ENCODE results near the gene DOCK9.

Gene DOCK9

GRCh38 chr13:98886587-98887230 is 91.2 kb downstream of the DOCK9 start:
- no peak for DNase-seq (ENCODE audit: low spot score)

- DNase-seq (ENCODE audit: low spot score) = no peak
Measured at GRCh38 chr13:98885600-98885999, 92.3 kb downstream of the DOCK9 start.

- no peak for DNase-seq (ENCODE audit: low spot score)
Measured at GRCh38 chr13:98883998-98884397, 93.9 kb downstream of the DOCK9 start.

- DNase-seq (ENCODE audit: low spot score) = no peak
Measured at GRCh38 chr13:98881390-98881789, 96.5 kb downstream of the DOCK9 start.

- no peak for DNase-seq (ENCODE audit: low spot score)
Measured at GRCh38 chr13:98880677-98881076, 97.2 kb downstream of the DOCK9 start.

- no peak for DNase-seq (ENCODE audit: low spot score)
Measured at GRCh38 chr13:98879957-98880356, 97.9 kb downstream of the DOCK9 start.

- DNase-seq (ENCODE audit: low spot score) = no peak
Measured at GRCh38 chr13:98879127-98879520, 98.7 kb downstream of the DOCK9 start.

GRCh38 chr13:98878486-98879126 is 99.3 kb downstream of the DOCK9 start:
- DNase-seq (ENCODE audit: low spot score) = no peak

- DNase-seq (ENCODE audit: low spot score) = no peak
Measured at GRCh38 chr13:98877936-98878335, 99.9 kb downstream of the DOCK9 start.

GRCh38 chr13:98877466-98877865 is 100.4 kb downstream of the DOCK9 start:
- DNase-seq (ENCODE audit: low spot score) = no peak

GRCh38 chr13:98875146-98875729 is 102.6 kb downstream of the DOCK9 start:
- DNase-seq (ENCODE audit: low spot score) = no peak

GRCh38 chr13:98874029-98874397 is 103.9 kb downstream of the DOCK9 start:
- no peak for DNase-seq (ENCODE audit: low spot score)

- DNase-seq (ENCODE audit: low spot score) = no peak
Measured at GRCh38 chr13:98873377-98874028, 104.4 kb downstream of the DOCK9 start.

GRCh38 chr13:98871727-98872126 is 106.1 kb downstream of the DOCK9 start:
- DNase-seq (ENCODE audit: low spot score) = no peak

- no peak for DNase-seq (ENCODE audit: low spot score)
Measured at GRCh38 chr13:98869408-98870090, 108.3 kb downstream of the DOCK9 start.

- no peak for DNase-seq (ENCODE audit: low spot score)
Measured at GRCh38 chr13:98868932-98869331, 108.9 kb downstream of the DOCK9 start.

- no peak for DNase-seq (ENCODE audit: low spot score)
Measured at GRCh38 chr13:98866882-98867281, 111.0 kb downstream of the DOCK9 start.

GRCh38 chr13:98860491-98860890 is 117.4 kb downstream of the DOCK9 start:
- DNase-seq (ENCODE audit: low spot score) = no peak

- DNase-seq (ENCODE audit: low spot score) = no peak
Measured at GRCh38 chr13:98858191-98858590, 119.7 kb downstream of the DOCK9 start.

- DNase-seq (ENCODE audit: low spot score) = no peak
Measured at GRCh38 chr13:98856983-98857382, 120.9 kb downstream of the DOCK9 start.

- DNase-seq (ENCODE audit: low spot score) = no peak
Measured at GRCh38 chr13:98854448-98854847, 123.4 kb downstream of the DOCK9 start.

GRCh38 chr13:98853771-98854221 is 124.1 kb downstream of the DOCK9 start:
- DNase-seq (ENCODE audit: low spot score) = no peak

- DNase-seq (ENCODE audit: low spot score) = no peak
Measured at GRCh38 chr13:98851276-98851675, 126.6 kb downstream of the DOCK9 start.
